Measurements from ENCODE around the gene OVOL2.

- TF ChIP-seq POLR2AphosphoS5 (IDR thresholded peaks at IDR 0.05; ENCODE audit: low read depth, low read length) (no peak), SIN3A (IDR thresholded peaks at IDR 0.05; ENCODE audit: borderline replicate concordance, insufficient read depth, low read length) (no peak), TAF1 (IDR thresholded peaks at IDR 0.05; ENCODE audit: borderline replicate concordance, insufficient read depth, low read length) (no peak)
These were observed 23.7 kb downstream of the OVOL2 start for GRCh38 chr20:18034039-18034438.
